Ishikawa (cell line): ENCODE data around the gene CHPF2.

Experiments used
- CEBPB ChIP-seq: IDR thresholded peaks from 2 replicates; pipeline ENCODE4 v1.6.1; 2012
- CREB1 ChIP-seq: IDR thresholded peaks from 2 replicates; pipeline ENCODE4 v1.6.1; 2012; ENCODE audit warnings: low read depth
- EP300 ChIP-seq: IDR thresholded peaks from 2 replicates; pipeline ENCODE4 v1.6.1; 2012; ENCODE audit warnings: borderline replicate concordance
- FOXM1 ChIP-seq: IDR thresholded peaks from 2 replicates; pipeline ENCODE4 v1.6.1; 2012; ENCODE audit warnings: low read depth, borderline replicate concordance
- NFIC ChIP-seq: IDR thresholded peaks from 2 replicates; pipeline ENCODE4 v1.6.1; 2012
- RAD21 ChIP-seq: IDR thresholded peaks from 2 replicates; pipeline ENCODE4 v1.6.1; 2012; ENCODE audit warnings: low read depth
- TAF1 ChIP-seq: IDR thresholded peaks from 2 replicates; pipeline ENCODE4 v1.6.1; 2012; ENCODE audit warnings: low read depth, mild to moderate bottlenecking
- TCF12 ChIP-seq: IDR thresholded peaks from 2 replicates; pipeline ENCODE4 v1.6.1; 2012; ENCODE audit warnings: low read depth
- TEAD4 ChIP-seq: IDR thresholded peaks from 2 replicates; pipeline ENCODE4 v1.6.1; 2012
- YY1 ChIP-seq: IDR thresholded peaks from 2 replicates; pipeline ENCODE4 v1.6.1; 2012; ENCODE audit warnings: low read depth
- ZBTB7A ChIP-seq: IDR thresholded peaks from 2 replicates; pipeline ENCODE4 v1.6.1; 2012; ENCODE audit warnings: low read depth
- TF ChIP-seq, protein P1 (sequence below): IDR thresholded peaks from 2 replicates; pipeline ENCODE4 v1.6.1; 2012
- TF ChIP-seq, protein P2 (sequence below): IDR thresholded peaks from 2 replicates; pipeline ENCODE4 v1.6.1; 2012; ENCODE audit warnings: low read depth, mild to moderate bottlenecking
- TF ChIP-seq, protein P3 (sequence below): IDR thresholded peaks from 2 replicates; pipeline ENCODE4 v1.6.1; 2012

DNA sequence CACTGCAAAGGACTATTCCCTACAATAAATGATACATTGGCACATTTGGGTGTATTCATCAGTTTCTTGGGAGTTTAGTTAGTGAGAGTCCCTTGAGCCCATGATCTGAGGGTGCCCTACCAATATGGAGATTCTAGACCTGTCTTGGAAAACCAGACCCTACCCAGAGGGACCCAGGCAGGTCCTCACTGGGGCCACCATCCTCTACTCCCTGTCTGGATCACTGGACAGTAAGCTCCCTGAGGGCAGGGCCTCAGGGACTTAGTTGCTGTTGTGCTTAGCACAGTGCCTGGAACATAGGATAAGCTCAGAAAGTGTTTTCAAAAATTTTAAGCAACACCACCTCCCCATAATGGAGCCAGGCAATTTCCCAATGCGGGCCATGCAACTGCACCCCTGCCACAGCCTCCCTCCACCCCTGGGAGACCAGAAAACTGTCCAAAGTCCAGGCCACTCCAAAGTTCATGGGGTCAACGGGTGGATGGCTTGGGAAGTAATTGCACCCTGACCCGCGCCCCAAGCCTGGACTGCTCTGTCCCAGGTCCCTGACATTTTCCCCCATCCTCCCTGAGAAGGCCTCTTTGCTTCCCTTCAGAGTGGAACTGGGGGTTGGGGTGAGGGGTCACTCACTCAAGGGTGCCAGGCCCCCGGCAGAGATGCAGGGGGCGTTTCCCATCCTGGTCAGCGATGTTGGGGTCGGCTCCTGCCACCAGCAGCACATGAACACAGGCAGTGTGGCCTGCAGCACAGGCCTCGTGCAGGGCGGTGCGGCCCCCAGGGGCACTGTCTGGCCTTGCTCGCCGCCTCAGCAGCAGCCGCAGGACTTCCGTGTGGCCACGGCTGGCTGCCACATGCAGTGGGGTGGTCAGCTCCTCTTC lies 46.3 kb upstream of the CHPF2 start:
- TF ChIP-seq TAF1 (no peak), FOXM1 (no peak), TCF12 (no peak), CREB1 (no peak), YY1 (no peak), EP300 (no peak), ZBTB7A (no peak), RAD21 (no peak), CEBPB (no peak), TEAD4 (no peak), NFIC (no peak)
- TF ChIP-seq, protein P1, sequence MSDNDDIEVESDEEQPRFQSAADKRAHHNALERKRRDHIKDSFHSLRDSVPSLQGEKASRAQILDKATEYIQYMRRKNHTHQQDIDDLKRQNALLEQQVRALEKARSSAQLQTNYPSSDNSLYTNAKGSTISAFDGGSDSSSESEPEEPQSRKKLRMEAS, result no peak
- TF ChIP-seq, protein P2, sequence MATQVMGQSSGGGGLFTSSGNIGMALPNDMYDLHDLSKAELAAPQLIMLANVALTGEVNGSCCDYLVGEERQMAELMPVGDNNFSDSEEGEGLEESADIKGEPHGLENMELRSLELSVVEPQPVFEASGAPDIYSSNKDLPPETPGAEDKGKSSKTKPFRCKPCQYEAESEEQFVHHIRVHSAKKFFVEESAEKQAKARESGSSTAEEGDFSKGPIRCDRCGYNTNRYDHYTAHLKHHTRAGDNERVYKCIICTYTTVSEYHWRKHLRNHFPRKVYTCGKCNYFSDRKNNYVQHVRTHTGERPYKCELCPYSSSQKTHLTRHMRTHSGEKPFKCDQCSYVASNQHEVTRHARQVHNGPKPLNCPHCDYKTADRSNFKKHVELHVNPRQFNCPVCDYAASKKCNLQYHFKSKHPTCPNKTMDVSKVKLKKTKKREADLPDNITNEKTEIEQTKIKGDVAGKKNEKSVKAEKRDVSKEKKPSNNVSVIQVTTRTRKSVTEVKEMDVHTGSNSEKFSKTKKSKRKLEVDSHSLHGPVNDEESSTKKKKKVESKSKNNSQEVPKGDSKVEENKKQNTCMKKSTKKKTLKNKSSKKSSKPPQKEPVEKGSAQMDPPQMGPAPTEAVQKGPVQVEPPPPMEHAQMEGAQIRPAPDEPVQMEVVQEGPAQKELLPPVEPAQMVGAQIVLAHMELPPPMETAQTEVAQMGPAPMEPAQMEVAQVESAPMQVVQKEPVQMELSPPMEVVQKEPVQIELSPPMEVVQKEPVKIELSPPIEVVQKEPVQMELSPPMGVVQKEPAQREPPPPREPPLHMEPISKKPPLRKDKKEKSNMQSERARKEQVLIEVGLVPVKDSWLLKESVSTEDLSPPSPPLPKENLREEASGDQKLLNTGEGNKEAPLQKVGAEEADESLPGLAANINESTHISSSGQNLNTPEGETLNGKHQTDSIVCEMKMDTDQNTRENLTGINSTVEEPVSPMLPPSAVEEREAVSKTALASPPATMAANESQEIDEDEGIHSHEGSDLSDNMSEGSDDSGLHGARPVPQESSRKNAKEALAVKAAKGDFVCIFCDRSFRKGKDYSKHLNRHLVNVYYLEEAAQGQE, result no peak
- TF ChIP-seq, protein P3, sequence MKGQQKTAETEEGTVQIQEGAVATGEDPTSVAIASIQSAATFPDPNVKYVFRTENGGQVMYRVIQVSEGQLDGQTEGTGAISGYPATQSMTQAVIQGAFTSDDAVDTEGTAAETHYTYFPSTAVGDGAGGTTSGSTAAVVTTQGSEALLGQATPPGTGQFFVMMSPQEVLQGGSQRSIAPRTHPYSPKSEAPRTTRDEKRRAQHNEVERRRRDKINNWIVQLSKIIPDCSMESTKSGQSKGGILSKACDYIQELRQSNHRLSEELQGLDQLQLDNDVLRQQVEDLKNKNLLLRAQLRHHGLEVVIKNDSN, result no peak
